Natural killer cell (primary cell): ENCODE data around the gene PPOX. TPM values are rescaled to one million over a fixed set of nuclear protein-coding genes. Genes with fewer than 3 reads are reported as not detected.

ENCODE experiments used
- ATAC-seq, 3 donors: fragments of 150-1000 bp in 2 of 3; fragments of 200-7000 bp in 1 of 3; cut with Tn5 transposase; 1 replicate in 1 of 3; 2 replicates in 2 of 3; pipeline ENCODE4 v1.10.0; 2021; ENCODE audit warnings: mild to moderate bottlenecking in 2 of 3, moderate library complexity in 2 of 3
- DNase-seq, 2 donors: peaks; one replicate each; pipeline versions ENCODE4 v3.0.0 to v3.0.0-alpha.2; 2013 to 2021; ENCODE audit warnings: mixed read lengths in 1 of 2
- H3K27ac ChIP-seq: one replicate; pipeline ENCODE4 v1.5.1; 2013; ENCODE audit warnings: mild to moderate bottlenecking, low read length
- H3K27me3 ChIP-seq: one replicate; pipeline ENCODE4 v1.6.1; 2013; ENCODE audit warnings: low read length; ENCODE audit not compliant: control insufficient read depth, insufficient read depth
- H3K36me3 ChIP-seq: one replicate; pipeline ENCODE4 v1.6.1; 2013; ENCODE audit warnings: low read length; ENCODE audit not compliant: control insufficient read depth, insufficient read depth
- H3K4me1 ChIP-seq: one replicate; pipeline ENCODE4 v1.6.1; 2013; ENCODE audit warnings: low read length; ENCODE audit not compliant: control insufficient read depth, insufficient read depth
- H3K4me3 ChIP-seq: one replicate; pipeline ENCODE4 v1.5.1; 2013; ENCODE audit warnings: low read length
- H3K9me3 ChIP-seq: one replicate; pipeline ENCODE4 v1.6.1; 2013; ENCODE audit warnings: low read length; ENCODE audit not compliant: control insufficient read depth, insufficient read depth
- H3K27ac Mint-ChIP-seq, 2 donors: one replicate each; pipeline ENCODE4 v1.8.0; 2022; ENCODE audit warnings: mild to moderate bottlenecking in 2 of 2, mixed read lengths in 2 of 2, moderate library complexity in 1 of 2
- H3K27me3 Mint-ChIP-seq, 2 donors: one replicate each; pipeline ENCODE4 v1.8.0; 2022; ENCODE audit warnings: low read depth in 2 of 2, mixed read lengths in 2 of 2
- H3K36me3 Mint-ChIP-seq: one replicate; pipeline ENCODE4 v1.8.0; 2022; ENCODE audit warnings: mixed read lengths
- H3K4me1 Mint-ChIP-seq, 2 donors: one replicate each; pipeline ENCODE4 v1.8.0; 2022; ENCODE audit warnings: mixed read lengths in 2 of 2
- H3K4me3 Mint-ChIP-seq: one replicate; pipeline ENCODE4 v1.8.0; 2022; ENCODE audit warnings: mild to moderate bottlenecking, moderate library complexity, mixed read lengths
- H3K9me3 Mint-ChIP-seq, 2 donors: one replicate each; pipeline ENCODE4 v1.8.0; 2022; ENCODE audit warnings: mixed read lengths in 2 of 2
- CTCF ChIP-seq: fragments of 200-600 bp; IDR thresholded peaks from one replicate; pipeline ENCODE4 v1.8.0; 2022; ENCODE audit warnings: antibody characterized with exemption
- WGBS: methylation state at CpG from one replicate; pipeline ENCODE4 v1.1.7; 2013; ENCODE audit warnings: missing lambda C conversion rate; ENCODE audit not compliant: insufficient coverage; 5-methylcytosine and 5-hydroxymethylcytosine counted together
- intact Hi-C: fragments of 100-400 bp; cut with micrococcal nuclease; formaldehyde crosslinking; loops from one replicate; pipeline ENCODE4 v1.14.2; 2022
- total RNA-seq, 4 donors: library from RNA; stranded (reverse); fragments of 120-200 nt in 1 of 4; gene quantifications; one replicate each; pipeline versions ENCODE4 v1.2.3 to v1.2.4, GENCODE V29; 2013 to 2022

The PPOX gene
- total RNA-seq, 3 donors from 2014 or later (not counting 1 experiment from before 2014, with no cell fraction given), result 45.5 to 66.3 (median 57.4) TPM

- no peak for ATAC-seq
- H3K36me3 Mint-ChIP-seq, result no peaks in the 10 kb centered on the region
- Histone ChIP-seq H3K9me3 (no peaks in the 10 kb centered on the region), H3K27me3 (no peaks in the 10 kb centered on the region), H3K4me1 (peaks cover 60% of the 10 kb centered on the region), H3K36me3 (peaks cover 3% of the 10 kb centered on the region), H3K27ac (no peak overlapping the region), H3K4me3 (no peak overlapping the region)
- intact Hi-C loops, result no loop called here
- H3K4me1 Mint-ChIP-seq, result peaks cover 80 to 84% of the 10 kb centered on the region in 2 donors
- peak in 1 of 2 donors; percentile 42 for DNase-seq
- H3K9me3 Mint-ChIP-seq, result no peaks in the 10 kb centered on the region
- H3K27me3 Mint-ChIP-seq, result no peaks in the 10 kb centered on the region
- peak; percentile 13 for TF ChIP-seq CTCF
- 84% methylated on average over 1 of the region's 1 CpG for WGBS
- H3K4me3 Mint-ChIP-seq, result peak overlapping the region; percentile 69
- H3K27ac Mint-ChIP-seq, result peak overlapping the region; percentile 95 to 97
Measured at GRCh38 chr1:161180639-161181038, 14.4 kb downstream of the PPOX start.

- Histone ChIP-seq H3K36me3 (no peaks in the 10 kb centered on the region), H3K4me3 (no peak overlapping the region), H3K27ac (peak overlapping the region; percentile 90), H3K27me3 (no peaks in the 10 kb centered on the region), H3K9me3 (no peaks in the 10 kb centered on the region), H3K4me1 (peaks cover 63% of the 10 kb centered on the region)
- H3K27ac Mint-ChIP-seq, result peak overlapping the region; percentile 95 to 97
- H3K4me3 Mint-ChIP-seq, result peak overlapping the region; percentile 86
- TF ChIP-seq CTCF, result no peak
- DNase-seq (peak; percentile 42 to 75), ATAC-seq (peak; percentile 48 to 72 (median 49))
- H3K36me3 Mint-ChIP-seq, result no peaks in the 10 kb centered on the region
- WGBS, result 50% methylated on average over 1 of the region's 1 CpG
- peaks cover 80 to 84% of the 10 kb centered on the region in 2 donors for H3K4me1 Mint-ChIP-seq
- H3K9me3 Mint-ChIP-seq, result no peaks in the 10 kb centered on the region
- H3K27me3 Mint-ChIP-seq, result no peaks in the 10 kb centered on the region
- intact Hi-C loops, result no loop called here
Measured at GRCh38 chr1:161182214-161182613, 16.0 kb downstream of the PPOX start.

- WGBS, result 0% methylated on average over 3 of the region's 3 CpGs
- ATAC-seq (peak; percentile 69 to 86 (median 86)), DNase-seq (peak; percentile 60 to 93)
- Histone ChIP-seq H3K4me1 (peaks cover 72% of the 10 kb centered on the region), H3K9me3 (no peaks in the 10 kb centered on the region), H3K4me3 (no peak overlapping the region), H3K27ac (peak overlapping the region; percentile 83), H3K36me3 (no peaks in the 10 kb centered on the region), H3K27me3 (no peaks in the 10 kb centered on the region)
- Mint-ChIP-seq H3K4me3 (peak overlapping the region; percentile 75), H3K27me3 (no peaks in the 10 kb centered on the region), H3K36me3 (no peaks in the 10 kb centered on the region), H3K4me1 (peaks cover 79 to 80% of the 10 kb centered on the region in 2 donors), H3K27ac (peak overlapping the region; percentile 95 to 97), H3K9me3 (no peaks in the 10 kb centered on the region)
- intact Hi-C loops, result loop anchor here (1.0 to 2.0 kb wide), 3 partner anchors 18 to 40 kb away; partner anchors contain the start of gene PPOX
- TF ChIP-seq CTCF, result no peak
Measured at GRCh38 chr1:161185282-161185682, 19.1 kb downstream of the PPOX start.
